Measurements from ENCODE around the gene TRMT2A. TPM values are rescaled to one million over a fixed set of nuclear protein-coding genes. Genes with fewer than 3 reads are reported as not detected.

Gene TRMT2A
- polyA plus RNA-seq, 1 of the 3 experiments (the other 2 are of a cell fraction) = 54.6 TPM

DNA sequence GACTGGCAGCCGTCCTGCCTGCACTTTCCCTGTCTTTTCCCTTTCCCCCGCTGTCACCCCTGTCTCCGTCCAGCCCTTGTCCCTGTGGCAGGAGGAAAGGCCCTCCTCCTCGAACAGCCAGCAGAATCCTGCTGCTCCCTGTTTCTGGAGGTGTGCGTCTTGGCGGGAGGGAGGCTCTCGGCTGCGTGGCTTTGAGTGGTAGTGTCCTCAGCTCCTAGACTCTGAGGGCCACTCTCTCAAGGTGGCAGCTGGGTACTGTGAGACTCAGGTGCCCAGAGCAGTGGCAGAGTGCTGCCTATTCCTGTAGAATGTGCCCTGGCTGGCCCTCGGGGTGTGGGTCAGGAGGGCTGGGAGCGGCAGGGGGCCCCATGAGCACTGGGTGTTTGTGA, 10.2 kb downstream of the TRMT2A start:
- no peak for TF ChIP-seq JUND (IDR thresholded peaks at IDR 0.05)
- TF ChIP-seq GABPA (IDR thresholded peaks at IDR 0.05; ENCODE audit: low read depth) = no peak
- TF ChIP-seq YY1 (IDR thresholded peaks at IDR 0.05; ENCODE audit: low read depth) = no peak
- TF ChIP-seq SIN3A (IDR thresholded peaks at IDR 0.05; ENCODE audit: borderline replicate concordance, low read depth, low read length) = no peak
- no peak for TF ChIP-seq RAD21 (IDR thresholded peaks at IDR 0.05; ENCODE audit: low read length)
- TF ChIP-seq SMC3 (IDR thresholded peaks at IDR 0.05; ENCODE audit: low read depth, low read length) = no peak
- no peak for TF ChIP-seq MEF2A (IDR thresholded peaks at IDR 0.05; ENCODE audit: borderline replicate concordance, low read depth)
- Histone ChIP-seq H3K9me2 (no peaks in the 10 kb centered on the region), H4K20me1 (ENCODE audit: insufficient read depth) (peaks cover 22% of the 10 kb centered on the region; the same call in 1 of the 2 replicates), H3K36me3 (replicated peaks in 1 of 2; ENCODE audit: control insufficient read depth in 1 of 2, insufficient read depth in 2 of 2, low read length in 1 of 2) (peaks cover 30 to 91% of the 10 kb centered on the region in 2 experiments), H3K27ac (ENCODE audit: low read depth in 2 of 2, low read length in 1 of 2) (no peak overlapping the region), H3K27me3 (ENCODE audit: insufficient read depth) (no peaks in the 10 kb centered on the region), H3K4me1 (ENCODE audit: control insufficient read depth in 1 of 2, insufficient read depth in 2 of 2, low read depth in 1 of 2, low read length in 1 of 2) (no peaks in the 10 kb centered on the region; a peak in 1 of 4 replicates), H2AFZ (ENCODE audit: low read depth) (no peak overlapping the region), H3K9me3 (no peaks in the 10 kb centered on the region), H3K79me2 (ENCODE audit: insufficient read depth) (peaks cover 34% of the 10 kb centered on the region), H3K4me2 (no peak overlapping the region), H3K4me3 (ENCODE audit: low read depth in 2 of 2, low read length in 1 of 2) (no peak overlapping the region), H3K9ac (no peak overlapping the region), H3F3A (replicated peaks; ENCODE audit: insufficient read depth) (peaks cover 17% of the 10 kb centered on the region)
- CTCF ChIA-PET = no interaction called here
- no peak for DNase-seq
- POLR2A ChIA-PET = no interaction called here
- 89% methylated on average over 10 of the region's 10 CpGs for WGBS (ENCODE audit: low lambda C conversion rate)

DNA sequence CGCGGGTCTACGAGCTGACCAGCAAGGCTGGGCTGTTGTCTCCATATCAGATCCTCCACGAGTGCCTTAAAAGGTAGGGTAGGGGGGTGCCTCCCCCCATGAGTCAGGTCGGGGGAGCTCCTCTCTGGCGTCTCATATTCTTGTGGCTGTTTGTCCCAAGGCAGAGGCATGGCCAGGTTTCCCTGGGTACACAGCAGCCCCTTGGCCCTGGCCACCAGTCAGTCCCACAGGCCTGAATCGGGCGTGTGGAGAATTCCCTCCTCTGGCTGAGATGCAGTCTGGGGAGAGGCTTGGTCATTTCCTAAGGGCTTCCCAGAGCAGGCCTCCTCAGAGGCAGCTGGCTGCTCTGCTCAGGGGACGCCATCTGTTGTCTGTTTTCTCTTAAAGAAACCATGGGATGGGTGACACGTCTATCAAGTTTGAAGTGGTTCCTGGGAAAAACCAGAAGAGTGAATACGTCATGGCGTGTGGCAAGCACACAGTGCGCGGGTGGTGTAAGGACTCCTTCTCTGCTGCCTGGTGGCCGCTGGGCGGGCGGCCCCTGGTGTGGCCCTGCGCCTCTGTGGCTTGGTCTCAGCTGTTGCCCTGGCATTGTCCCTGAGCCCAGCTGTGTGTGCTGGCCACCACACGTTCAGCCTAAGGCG, 10.7 kb downstream of the TRMT2A start:
- no peaks in the 10 kb centered on the region for H3K27me3 ChIP-seq (ENCODE audit: insufficient read depth)

DNA sequence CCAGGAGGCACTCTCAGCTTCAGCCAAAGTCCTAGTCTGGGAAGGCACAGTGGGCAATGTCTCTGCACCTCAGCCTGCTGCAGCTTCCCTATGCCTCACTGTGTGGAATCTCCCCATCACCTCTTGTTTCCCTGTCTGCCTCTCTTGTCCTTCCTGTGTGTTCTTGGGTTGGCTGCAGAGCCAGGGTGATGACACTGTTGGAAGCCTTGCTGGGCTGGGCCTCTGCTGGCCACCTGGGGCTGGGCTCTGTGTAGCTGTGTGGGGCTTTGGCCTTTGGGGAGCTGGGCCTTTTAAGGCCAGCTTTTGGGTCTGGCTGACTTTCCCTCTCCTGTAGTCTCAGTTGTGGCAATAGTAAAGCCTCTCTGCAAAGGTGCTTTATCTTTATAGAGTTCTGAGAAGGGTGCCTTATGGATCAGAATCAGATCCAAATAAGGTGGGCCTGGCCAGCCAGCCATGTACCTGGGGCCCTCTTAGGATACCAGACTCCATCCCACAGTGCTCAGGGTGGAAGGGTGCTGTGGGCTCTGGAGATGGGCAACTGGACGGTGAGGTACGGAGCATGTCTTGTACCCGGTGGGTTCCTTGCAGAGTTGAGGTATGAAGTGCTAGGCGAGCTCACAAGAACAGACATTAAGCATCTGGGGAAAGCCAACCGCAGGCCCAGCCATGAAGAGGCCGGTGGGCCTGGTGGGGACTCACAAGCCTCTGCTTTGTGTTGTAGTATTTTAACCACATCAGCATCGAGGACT, 11.4 kb downstream of the TRMT2A start:
- TF ChIP-seq TCF12 (IDR thresholded peaks at IDR 0.05) = no peak
- H3K4me2 ChIP-seq = no peak overlapping the region
- no peaks in the 10 kb centered on the region; a peak in 1 of 4 replicates for H3K4me1 ChIP-seq (ENCODE audit: control insufficient read depth in 1 of 2, insufficient read depth in 2 of 2, low read depth in 1 of 2, low read length in 1 of 2)
- no peaks in the 10 kb centered on the region for H3K9me3 ChIP-seq
- CTCF ChIA-PET = interaction anchor here (0.6 to 1.3 kb wide), 2 partner anchors 11 to 22 kb away, joined by 3 to 7 read pairs; no protein-coding TSS in a partner anchor
- H3K9ac ChIP-seq = no peak overlapping the region
- H3K27me3 ChIP-seq (ENCODE audit: insufficient read depth) = no peaks in the 10 kb centered on the region
- WGBS (ENCODE audit: low lambda C conversion rate) = 80% methylated on average over 6 of the region's 7 CpGs
- peaks cover 31 to 88% of the 10 kb centered on the region in 2 experiments for H3K36me3 ChIP-seq (replicated peaks in 1 of 2; ENCODE audit: control insufficient read depth in 1 of 2, insufficient read depth in 2 of 2, low read length in 1 of 2)
- no peak overlapping the region for H2AFZ ChIP-seq (ENCODE audit: low read depth)
- no peak overlapping the region for H3K27ac ChIP-seq (ENCODE audit: low read depth in 2 of 2, low read length in 1 of 2)
- H3K9me2 ChIP-seq = no peaks in the 10 kb centered on the region
- H3K4me3 ChIP-seq (ENCODE audit: low read depth in 2 of 2, low read length in 1 of 2) = no peak overlapping the region
- POLR2A ChIA-PET = no interaction called here
- H4K20me1 ChIP-seq (ENCODE audit: insufficient read depth) = peaks cover 19% of the 10 kb centered on the region; the same call in 1 of the 2 replicates
- peaks cover 45% of the 10 kb centered on the region for H3K79me2 ChIP-seq (ENCODE audit: insufficient read depth)
- peaks cover 11% of the 10 kb centered on the region for H3F3A ChIP-seq (replicated peaks; ENCODE audit: insufficient read depth)
- no peak for DNase-seq

More for the DNA sequence above, 10.7 kb downstream of the TRMT2A start:
- ChIA-PET POLR2A (no interaction called here), CTCF (interaction anchor here (0.6 to 1.3 kb wide), 2 partner anchors 12 to 23 kb away, joined by 3 to 7 read pairs; no protein-coding TSS in a partner anchor)
- H3K36me3 ChIP-seq (replicated peaks in 1 of 2; ENCODE audit: control insufficient read depth in 1 of 2, insufficient read depth in 2 of 2, low read length in 1 of 2) = peaks cover 33 to 91% of the 10 kb centered on the region in 2 experiments
- no peak overlapping the region for H3K9ac ChIP-seq
- H3K9me3 ChIP-seq = no peaks in the 10 kb centered on the region
- no peaks in the 10 kb centered on the region; a peak in 1 of 4 replicates for H3K4me1 ChIP-seq (ENCODE audit: control insufficient read depth in 1 of 2, insufficient read depth in 2 of 2, low read depth in 1 of 2, low read length in 1 of 2)
- no peak overlapping the region for H3K4me2 ChIP-seq
- H3K9me2 ChIP-seq = no peaks in the 10 kb centered on the region
- WGBS (ENCODE audit: low lambda C conversion rate) = 88% methylated on average over 12 of the region's 20 CpGs
- no peak for DNase-seq
- H3K27ac ChIP-seq (ENCODE audit: low read depth in 2 of 2, low read length in 1 of 2) = no peak overlapping the region; a peak in 1 of 4 replicates
- H3F3A ChIP-seq (replicated peaks; ENCODE audit: insufficient read depth) = peaks cover 17% of the 10 kb centered on the region
- TF ChIP-seq, protein P1, sequence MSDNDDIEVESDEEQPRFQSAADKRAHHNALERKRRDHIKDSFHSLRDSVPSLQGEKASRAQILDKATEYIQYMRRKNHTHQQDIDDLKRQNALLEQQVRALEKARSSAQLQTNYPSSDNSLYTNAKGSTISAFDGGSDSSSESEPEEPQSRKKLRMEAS (IDR thresholded peaks at IDR 0.05; ENCODE audit: low read depth) = no peak
- peaks cover 39% of the 10 kb centered on the region for H3K79me2 ChIP-seq (ENCODE audit: insufficient read depth)
- peaks cover 26% of the 10 kb centered on the region; the same call in 1 of the 2 replicates for H4K20me1 ChIP-seq (ENCODE audit: insufficient read depth)
- H2AFZ ChIP-seq (ENCODE audit: low read depth) = no peak overlapping the region
- H3K4me3 ChIP-seq (ENCODE audit: low read depth in 2 of 2, low read length in 1 of 2) = no peak overlapping the region

All from SK-N-SH (cell line).